RKO (cell line): ENCODE data around the gene TANGO2.

Source experiments
- DNase-seq: peaks from one replicate; pipeline ENCODE4 v3.0.0-alpha.2; 2016; ENCODE audit warnings: low spot score

The TANGO2 gene

GRCh38 chr22:19996694-19997384, 24.1 kb upstream of the TANGO2 start:
- no peak for DNase-seq

GRCh38 chr22:19997561-19998231, 23.2 kb upstream of the TANGO2 start:
- no peak for DNase-seq

GRCh38 chr22:19998232-19998951, 22.5 kb upstream of the TANGO2 start:
- DNase-seq = no peak

- DNase-seq = no peak
Measured at GRCh38 chr22:19998991-19999820, 21.7 kb upstream of the TANGO2 start.

GRCh38 chr22:20000246-20001081, 20.4 kb upstream of the TANGO2 start:
- no peak for DNase-seq

- DNase-seq = no peak
Measured at GRCh38 chr22:20001082-20001638, 19.8 kb upstream of the TANGO2 start.

GRCh38 chr22:20002128-20002527, 18.8 kb upstream of the TANGO2 start:
- DNase-seq = no peak

- no peak for DNase-seq
Measured at GRCh38 chr22:20002636-20003035, 18.3 kb upstream of the TANGO2 start.

- DNase-seq = no peak
Measured at GRCh38 chr22:20003304-20003703, 17.6 kb upstream of the TANGO2 start.

GRCh38 chr22:20004464-20004863, 16.4 kb upstream of the TANGO2 start:
- no peak for DNase-seq

- no peak for DNase-seq
Measured at GRCh38 chr22:20008221-20008995, 12.5 kb upstream of the TANGO2 start.

- DNase-seq = no peak
Measured at GRCh38 chr22:20009018-20009491, 11.9 kb upstream of the TANGO2 start.

- DNase-seq = no peak
Measured at GRCh38 chr22:20009582-20010306, 11.2 kb upstream of the TANGO2 start.

GRCh38 chr22:20010307-20011122, 10.4 kb upstream of the TANGO2 start:
- no peak for DNase-seq

GRCh38 chr22:20011123-20011992, 9.6 kb upstream of the TANGO2 start:
- DNase-seq = no peak

GRCh38 chr22:20011993-20012740, 8.7 kb upstream of the TANGO2 start:
- DNase-seq = no peak
